Sigmoid colon (tissue), 7 donors: Measurements from ENCODE around the gene SLC9A8. TPM values are rescaled to one million over a fixed set of nuclear protein-coding genes. Genes with fewer than 3 reads are reported as not detected.

ENCODE experiments used
- DNase-seq: peaks from one replicate; pipeline ENCODE4 v3.0.0-alpha.2; 2019
- H3K27ac ChIP-seq, 4 donors: fragments of 200-600 bp; sonication (generic); one replicate each; pipeline ENCODE4 v1.5.1; 2016 to 2019; ENCODE audit warnings: mild to moderate bottlenecking in 1 of 4
- H3K27me3 ChIP-seq, 3 donors: fragments of 200-600 bp; sonication (generic); one replicate each; pipeline ENCODE4 v1.5.1; 2019; ENCODE audit warnings: mild to moderate bottlenecking in 1 of 3
- H3K36me3 ChIP-seq, 4 donors: fragments of 200-600 bp; sonication (generic); one replicate each; pipeline ENCODE4 v1.5.1; 2016 to 2019
- H3K4me1 ChIP-seq, 4 donors: fragments of 200-600 bp; sonication (generic); one replicate each; pipeline ENCODE4 v1.5.1; 2017 to 2019
- H3K4me3 ChIP-seq, 4 donors: fragments of 200-600 bp; sonication (generic); one replicate each; pipeline ENCODE4 v1.5.1; 2017 to 2019; ENCODE audit warnings: mild to moderate bottlenecking in 2 of 4, moderate library complexity in 1 of 4
- H3K9me3 ChIP-seq, 4 donors: fragments of 200-600 bp in 3 of 4; sonication (generic) in 3 of 4; one replicate each; pipeline versions ENCODE4 v1.5.1 to v1.6.1; 2013 to 2019
- EP300 ChIP-seq, 4 donors: sonication (generic); formaldehyde crosslinking; IDR thresholded peaks; one replicate each; pipeline ENCODE4 v1.6.1; 2017; ENCODE audit warnings: antibody characterized with exemption in 4 of 4
- POLR2A ChIP-seq, 2 donors: fragments of 450-650 bp; IDR thresholded peaks; one replicate each; pipeline ENCODE4 v1.6.1; 2016; ENCODE audit warnings: antibody characterized with exemption in 2 of 2, mild to moderate bottlenecking in 2 of 2, moderate library complexity in 2 of 2
- POLR2AphosphoS5 ChIP-seq, 4 donors: sonication (generic); formaldehyde crosslinking; IDR thresholded peaks; one replicate each; pipeline ENCODE4 v1.6.1; 2017; ENCODE audit warnings: antibody characterized with exemption in 4 of 4
- WGBS, 2 donors: extraction: QIAGEN DNeasy Blood & Tissue Kit; methylation state at CpG; one replicate each; pipeline ENCODE4 v1.1.7; 2013; 5-methylcytosine and 5-hydroxymethylcytosine counted together
- intact Hi-C: fragments of 100-400 bp; cut with DNase I; formaldehyde crosslinking; loops from one replicate; pipeline ENCODE4 v1.15.1; 2023
- polyA plus RNA-seq, 3 donors: library from polyadenylated mRNA; stranded (reverse); fragments of 200-250 nt; gene quantifications; one replicate each; pipeline ENCODE4 v1.2.3, GENCODE V29; 2013
- total RNA-seq, 4 donors: library from RNA; depleted of rRNA; stranded (reverse); fragments of >200 nt; gene quantifications; one replicate each; pipeline ENCODE4 v1.1.0, GENCODE V29; 2016
- TF ChIP-seq, protein P1 (sequence below), 4 experiments: fragments of 450-650 bp in 3 of 4; fragments of 200-600 bp in 1 of 4; IDR thresholded peaks; one replicate each; pipeline ENCODE4 v1.5.1; 2016 to 2019; ENCODE audit warnings: antibody characterized with exemption in 4 of 4, mild to moderate bottlenecking in 3 of 4, moderate library complexity in 2 of 4
- donor health status: healthy with polysubstance abuse.
- donor health status: Bipolar disorder and iron deficiency.
- donor health status: healthy.

Gene SLC9A8
- total and polyA plus RNA-seq, 7 donors, result 1.8 to 14.7 (median 5.7) TPM

DNA sequence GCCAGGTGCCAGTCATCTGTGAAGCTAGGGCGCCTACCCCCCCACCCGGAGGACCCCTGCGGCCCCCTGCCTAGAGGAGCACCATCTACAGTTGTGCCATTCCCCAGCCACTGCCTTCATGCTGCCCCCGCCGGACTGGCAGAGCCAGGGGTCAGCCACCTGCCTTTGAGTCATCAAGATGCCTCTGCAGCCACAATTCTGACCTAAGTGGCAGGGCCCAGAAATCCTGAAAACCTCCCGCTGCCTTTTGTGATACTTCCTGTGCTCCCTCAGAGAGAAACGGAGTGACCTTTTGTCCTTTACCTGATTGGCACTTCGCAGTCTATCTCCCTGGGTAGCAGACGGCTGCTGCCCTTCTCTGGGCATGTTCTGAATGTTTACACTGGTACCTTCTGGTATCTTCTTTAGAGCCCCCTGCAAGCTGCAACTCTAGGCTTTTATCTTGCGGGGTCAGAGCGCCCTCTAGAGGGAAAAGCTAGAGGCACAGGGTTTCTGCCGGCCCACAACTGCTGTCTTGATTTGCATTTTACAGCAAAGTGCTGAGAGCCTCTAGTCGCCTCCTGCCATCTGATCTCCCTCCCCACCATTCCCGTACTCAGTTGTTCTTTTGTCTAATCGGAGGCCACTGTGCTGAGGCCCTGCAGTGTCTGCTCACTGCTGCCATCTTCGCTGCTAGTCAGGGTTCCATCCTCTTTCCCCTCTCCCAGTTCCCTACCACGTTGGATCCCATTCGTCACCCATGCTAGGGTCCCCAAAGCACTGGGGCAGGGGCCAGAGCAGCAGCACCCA, 75.8 kb downstream of the SLC9A8 start:
- H3K36me3 ChIP-seq, result peaks cover 9 to 27% (median 10%) of the 10 kb centered on the region in 4 donors
- intact Hi-C loops, result loop anchor here (5.0 kb wide), 1 partner anchor 276 kb away; no protein-coding TSS in a partner anchor
- H3K4me1 ChIP-seq, result peaks cover 0 to 44% (median 20%) of the 10 kb centered on the region in 4 donors
- peak overlapping the region in 3 of 4 donors; percentile 37 to 56 (median 49) for H3K27ac ChIP-seq
- H3K27me3 ChIP-seq, result no peaks in the 10 kb centered on the region
- TF ChIP-seq, protein P1, sequence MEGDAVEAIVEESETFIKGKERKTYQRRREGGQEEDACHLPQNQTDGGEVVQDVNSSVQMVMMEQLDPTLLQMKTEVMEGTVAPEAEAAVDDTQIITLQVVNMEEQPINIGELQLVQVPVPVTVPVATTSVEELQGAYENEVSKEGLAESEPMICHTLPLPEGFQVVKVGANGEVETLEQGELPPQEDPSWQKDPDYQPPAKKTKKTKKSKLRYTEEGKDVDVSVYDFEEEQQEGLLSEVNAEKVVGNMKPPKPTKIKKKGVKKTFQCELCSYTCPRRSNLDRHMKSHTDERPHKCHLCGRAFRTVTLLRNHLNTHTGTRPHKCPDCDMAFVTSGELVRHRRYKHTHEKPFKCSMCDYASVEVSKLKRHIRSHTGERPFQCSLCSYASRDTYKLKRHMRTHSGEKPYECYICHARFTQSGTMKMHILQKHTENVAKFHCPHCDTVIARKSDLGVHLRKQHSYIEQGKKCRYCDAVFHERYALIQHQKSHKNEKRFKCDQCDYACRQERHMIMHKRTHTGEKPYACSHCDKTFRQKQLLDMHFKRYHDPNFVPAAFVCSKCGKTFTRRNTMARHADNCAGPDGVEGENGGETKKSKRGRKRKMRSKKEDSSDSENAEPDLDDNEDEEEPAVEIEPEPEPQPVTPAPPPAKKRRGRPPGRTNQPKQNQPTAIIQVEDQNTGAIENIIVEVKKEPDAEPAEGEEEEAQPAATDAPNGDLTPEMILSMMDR (IDR thresholded peaks at IDR 0.05), result peak in 3 of 4 experiments; percentile 49 to 78 (median 63)
- no peak for TF ChIP-seq POLR2AphosphoS5 (IDR thresholded peaks at IDR 0.05)
- DNase-seq, result peak; percentile 62
- no peaks in the 10 kb centered on the region for H3K9me3 ChIP-seq
- 58 to 70% methylated on average over 18 of the region's 18 CpGs for WGBS, 2 donors
- no peak overlapping the region for H3K4me3 ChIP-seq

DNA sequence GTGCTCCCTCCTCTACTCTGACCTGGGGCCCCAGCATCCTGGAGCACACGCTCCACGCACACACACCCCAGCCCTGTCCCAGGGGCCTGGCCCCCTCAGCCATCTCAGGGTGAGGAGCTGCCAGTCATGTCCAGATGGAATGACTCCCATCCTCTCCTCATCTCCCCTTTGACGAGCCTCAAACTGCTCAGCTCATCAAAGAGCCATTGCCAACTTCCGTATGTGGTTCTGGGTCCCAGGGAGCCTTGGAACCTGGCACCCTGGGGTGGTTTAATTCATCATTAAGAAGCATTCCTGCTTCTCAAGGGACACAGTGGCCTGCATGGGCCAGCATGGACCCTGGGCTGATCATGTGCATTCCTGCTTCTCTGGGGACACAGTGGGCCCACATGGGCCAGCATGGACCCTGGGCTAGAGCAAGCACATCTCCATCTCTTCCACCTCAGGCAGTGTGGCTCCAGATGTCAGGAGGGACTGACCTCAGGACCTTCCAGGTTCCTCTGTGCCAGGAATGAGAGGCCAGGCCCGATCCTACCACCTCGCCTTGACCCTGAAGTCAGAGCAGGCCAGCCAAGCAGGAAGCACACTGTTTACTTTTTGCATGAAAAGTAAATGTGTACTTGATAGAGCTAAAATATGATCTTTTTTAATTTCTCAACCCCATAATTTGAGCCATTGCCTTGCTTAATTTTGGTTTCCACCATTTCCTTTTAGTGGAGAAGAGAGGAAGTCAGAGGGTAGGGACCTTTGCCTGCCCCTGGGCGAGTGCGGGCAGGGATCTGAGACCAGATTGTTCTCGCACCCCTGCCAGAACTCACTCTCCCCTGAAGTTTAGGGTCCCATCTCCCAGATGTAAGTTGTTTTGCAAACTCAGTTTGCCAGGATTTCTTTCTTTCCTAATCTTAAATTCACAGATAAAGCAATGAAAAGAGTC, 76.6 kb downstream of the SLC9A8 start:
- Histone ChIP-seq H3K4me1 (peaks cover 0 to 47% (median 22%) of the 10 kb centered on the region in 4 donors), H3K27ac (peak overlapping the region in 1 of 4 donors; percentile 19), H3K27me3 (no peaks in the 10 kb centered on the region), H3K4me3 (no peak overlapping the region), H3K36me3 (peaks cover 4 to 20% (median 8%) of the 10 kb centered on the region in 4 donors), H3K9me3 (no peaks in the 10 kb centered on the region)
- DNase-seq, result peak; percentile 45
- TF ChIP-seq, protein P1 (IDR thresholded peaks at IDR 0.05), result no peak
- no peak for TF ChIP-seq EP300 (IDR thresholded peaks at IDR 0.05)
- WGBS, 2 donors, result 73 to 77% methylated on average over 9 of the region's 9 CpGs
- intact Hi-C loops, result loop anchor here (5.0 kb wide), 1 partner anchor 277 kb away; no protein-coding TSS in a partner anchor

DNA sequence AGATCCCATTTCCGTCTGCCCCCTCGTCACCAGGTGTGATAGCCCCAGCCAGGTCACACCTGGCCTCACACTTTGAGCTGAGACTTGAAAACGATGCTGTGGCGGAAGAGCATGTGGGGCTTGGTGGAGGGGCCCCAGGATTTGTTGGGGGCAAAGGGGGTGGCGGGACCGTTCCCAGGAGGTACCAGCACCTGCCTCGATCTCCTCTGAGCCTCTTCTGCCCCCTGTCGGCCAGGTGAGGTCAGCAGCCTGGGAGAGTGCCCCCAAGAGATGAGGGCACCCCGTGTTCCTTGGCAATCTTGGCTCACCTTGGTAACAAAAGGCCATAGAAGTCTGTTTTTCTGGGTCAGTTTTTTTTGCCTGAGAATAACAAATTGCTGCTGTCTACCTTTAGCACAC, 77.3 kb downstream of the SLC9A8 start:
- peaks cover 0 to 47% (median 22%) of the 10 kb centered on the region in 4 donors for H3K4me1 ChIP-seq
- H3K27ac ChIP-seq, result no peak overlapping the region
- peaks cover 0 to 14% (median 3%) of the 10 kb centered on the region in 4 donors for H3K36me3 ChIP-seq
- DNase-seq, result peak; percentile 35
- TF ChIP-seq EP300 (IDR thresholded peaks at IDR 0.05) (no peak), POLR2AphosphoS5 (IDR thresholded peaks at IDR 0.05) (no peak)
- TF ChIP-seq, protein P1 (IDR thresholded peaks at IDR 0.05), result peak in 1 of 4 experiments; percentile 6
- 72 to 73% methylated on average over 9 of the region's 9 CpGs for WGBS, 2 donors
- intact Hi-C loops, result loop anchor here (5.0 kb wide), 1 partner anchor 278 kb away; no protein-coding TSS in a partner anchor
- no peak overlapping the region for H3K4me3 ChIP-seq
- H3K27me3 ChIP-seq, result no peaks in the 10 kb centered on the region
- no peaks in the 10 kb centered on the region for H3K9me3 ChIP-seq

GRCh38 chr20:49890471-49891361, 78.1 kb downstream of the SLC9A8 start:
- H3K4me3 ChIP-seq, result no peak overlapping the region
- peak; percentile 64 for DNase-seq
- peaks cover 0 to 47% (median 22%) of the 10 kb centered on the region in 4 donors for H3K4me1 ChIP-seq
- intact Hi-C loops, result no loop called here
- no peaks in the 10 kb centered on the region for H3K27me3 ChIP-seq
- H3K36me3 ChIP-seq, result peaks cover 0 to 6% (median 0%) of the 10 kb centered on the region in 4 donors
- TF ChIP-seq POLR2A (IDR thresholded peaks at IDR 0.05) (no peak), POLR2AphosphoS5 (IDR thresholded peaks at IDR 0.05) (no peak), EP300 (IDR thresholded peaks at IDR 0.05) (no peak)
- TF ChIP-seq, protein P1 (IDR thresholded peaks at IDR 0.05), result no peak
- no peaks in the 10 kb centered on the region for H3K9me3 ChIP-seq
- 70 to 76% methylated on average over 21 of the region's 21 CpGs for WGBS, 2 donors
- H3K27ac ChIP-seq, result no peak overlapping the region
